GM12891 (cell line): ENCODE results near the gene LZTFL1.

Experiments used
- POLR2A ChIP-seq: IDR thresholded peaks from 2 replicates; pipeline ENCODE4 v1.6.1; 2011; ENCODE audit warnings: low read depth, low read length, control low read depth
- TAF1 ChIP-seq: IDR thresholded peaks from 2 replicates; pipeline ENCODE4 v1.6.1; 2011; ENCODE audit warnings: low read depth, low read length, control low read depth

GRCh38 chr3:45880725-45881077 is 38.8 kb upstream of the LZTFL1 start:
- TF ChIP-seq POLR2A, result no peak
- no peak for TF ChIP-seq TAF1
